ENCODE results near the gene CDKN2A. TPM values are rescaled to one million over a fixed set of nuclear protein-coding genes. Genes with fewer than 3 reads are reported as not detected.
A peak's percentile ranks its signal among the peaks of the same experiment; 100 is the strongest.

Gene CDKN2A
- total RNA-seq, 1 donor from 2014 or later, result 47.7 TPM

DNA sequence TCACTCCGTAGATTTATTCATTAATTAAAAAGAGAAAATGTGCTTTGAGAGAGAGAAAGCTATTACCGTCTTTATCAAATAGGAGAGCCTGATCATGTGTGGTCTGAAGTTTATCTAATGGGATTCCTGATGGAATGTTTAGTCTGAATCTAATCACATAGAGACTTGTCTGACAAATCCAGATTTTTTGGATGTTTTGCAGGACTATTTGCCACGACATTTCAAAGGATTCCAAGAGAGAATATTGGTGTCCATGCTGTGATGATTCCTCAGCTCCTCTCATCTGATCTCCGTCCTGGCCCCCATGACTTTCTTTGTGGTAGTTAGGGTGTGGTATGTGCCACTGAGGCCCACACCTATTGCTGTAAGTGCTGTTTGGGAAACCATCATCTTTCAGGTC, 35.0 kb upstream of the CDKN2A start:
- H3K4me3 ChIP-seq (ENCODE audit: low read depth, low read length), result no peak overlapping the region
- no peak for DNase-seq (ENCODE audit: low read depth)
- TF ChIP-seq, protein P1, sequence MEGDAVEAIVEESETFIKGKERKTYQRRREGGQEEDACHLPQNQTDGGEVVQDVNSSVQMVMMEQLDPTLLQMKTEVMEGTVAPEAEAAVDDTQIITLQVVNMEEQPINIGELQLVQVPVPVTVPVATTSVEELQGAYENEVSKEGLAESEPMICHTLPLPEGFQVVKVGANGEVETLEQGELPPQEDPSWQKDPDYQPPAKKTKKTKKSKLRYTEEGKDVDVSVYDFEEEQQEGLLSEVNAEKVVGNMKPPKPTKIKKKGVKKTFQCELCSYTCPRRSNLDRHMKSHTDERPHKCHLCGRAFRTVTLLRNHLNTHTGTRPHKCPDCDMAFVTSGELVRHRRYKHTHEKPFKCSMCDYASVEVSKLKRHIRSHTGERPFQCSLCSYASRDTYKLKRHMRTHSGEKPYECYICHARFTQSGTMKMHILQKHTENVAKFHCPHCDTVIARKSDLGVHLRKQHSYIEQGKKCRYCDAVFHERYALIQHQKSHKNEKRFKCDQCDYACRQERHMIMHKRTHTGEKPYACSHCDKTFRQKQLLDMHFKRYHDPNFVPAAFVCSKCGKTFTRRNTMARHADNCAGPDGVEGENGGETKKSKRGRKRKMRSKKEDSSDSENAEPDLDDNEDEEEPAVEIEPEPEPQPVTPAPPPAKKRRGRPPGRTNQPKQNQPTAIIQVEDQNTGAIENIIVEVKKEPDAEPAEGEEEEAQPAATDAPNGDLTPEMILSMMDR (conservative IDR thresholded peaks at IDR 0.05; ENCODE audit: low read depth, low read length), result no peak

DNA sequence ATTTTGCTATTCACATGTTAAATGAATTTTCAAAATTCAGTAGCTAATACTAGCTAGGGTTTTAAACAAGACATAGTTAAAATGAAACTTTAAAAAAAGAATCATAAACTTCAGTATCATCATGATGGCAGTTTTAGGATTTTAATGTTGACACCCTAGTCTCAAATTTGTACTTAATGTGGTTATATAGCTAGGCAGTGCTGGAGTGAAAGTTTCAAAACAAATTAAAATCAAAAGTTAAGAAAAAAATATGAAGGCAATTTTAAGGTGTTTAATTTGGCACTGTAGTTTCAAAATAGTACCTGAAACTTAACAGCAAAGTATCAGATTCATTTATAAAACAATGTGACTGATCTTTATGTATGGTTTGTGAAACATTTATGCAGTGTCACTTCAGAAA, 34.2 kb upstream of the CDKN2A start:
- DNase-seq (ENCODE audit: low read depth), result no peak
- H3K4me3 ChIP-seq (ENCODE audit: low read depth, low read length), result no peak overlapping the region
- TF ChIP-seq, protein P1 (conservative IDR thresholded peaks at IDR 0.05; ENCODE audit: low read depth, low read length), result no peak

DNA sequence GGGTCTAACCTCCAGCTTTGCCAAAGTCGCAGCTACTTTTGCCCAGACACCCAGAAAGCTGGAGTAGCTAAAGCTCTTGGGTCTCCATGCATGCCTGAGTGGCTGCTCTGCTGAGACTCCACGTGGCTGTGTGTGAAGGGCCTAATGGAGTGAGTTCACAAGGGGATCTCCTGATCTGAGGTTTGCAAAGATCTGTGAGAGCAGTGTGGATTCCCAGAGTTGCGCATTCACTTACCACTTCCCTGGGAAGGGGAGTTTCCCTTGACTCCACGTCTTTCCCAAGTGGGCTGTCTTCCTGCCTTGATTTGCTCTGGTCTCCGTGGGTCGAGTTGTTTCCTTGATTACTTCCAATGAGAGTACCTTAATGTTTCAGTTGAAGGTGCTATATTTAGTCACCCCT, 32.5 kb upstream of the CDKN2A start:
- TF ChIP-seq, protein P1 (conservative IDR thresholded peaks at IDR 0.05; ENCODE audit: low read depth, low read length), result no peak
- no peak for DNase-seq (ENCODE audit: low read depth)
- H3K4me3 ChIP-seq (ENCODE audit: low read depth, low read length), result no peak overlapping the region

DNA sequence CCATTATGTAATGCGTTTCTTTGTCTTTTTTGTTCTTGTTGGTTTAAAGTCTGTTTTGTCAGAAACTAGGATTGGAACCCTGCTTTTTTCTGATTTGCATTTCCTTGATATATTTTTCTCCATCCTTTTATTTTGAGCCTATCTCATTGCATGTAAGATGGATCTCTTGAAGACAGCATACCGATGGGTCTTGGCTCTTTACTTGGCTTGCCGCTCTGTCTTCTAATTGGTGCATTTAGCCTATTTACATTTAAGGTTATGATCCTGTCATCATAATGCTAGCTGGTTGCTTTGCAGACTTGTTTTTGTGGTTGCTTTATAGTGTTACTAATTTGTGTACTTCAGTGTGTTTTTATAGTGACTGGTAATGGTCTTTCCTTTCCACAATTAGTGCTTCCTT, 28.2 kb upstream of the CDKN2A start:
- DNase-seq (ENCODE audit: low read depth), result no peak

DNA sequence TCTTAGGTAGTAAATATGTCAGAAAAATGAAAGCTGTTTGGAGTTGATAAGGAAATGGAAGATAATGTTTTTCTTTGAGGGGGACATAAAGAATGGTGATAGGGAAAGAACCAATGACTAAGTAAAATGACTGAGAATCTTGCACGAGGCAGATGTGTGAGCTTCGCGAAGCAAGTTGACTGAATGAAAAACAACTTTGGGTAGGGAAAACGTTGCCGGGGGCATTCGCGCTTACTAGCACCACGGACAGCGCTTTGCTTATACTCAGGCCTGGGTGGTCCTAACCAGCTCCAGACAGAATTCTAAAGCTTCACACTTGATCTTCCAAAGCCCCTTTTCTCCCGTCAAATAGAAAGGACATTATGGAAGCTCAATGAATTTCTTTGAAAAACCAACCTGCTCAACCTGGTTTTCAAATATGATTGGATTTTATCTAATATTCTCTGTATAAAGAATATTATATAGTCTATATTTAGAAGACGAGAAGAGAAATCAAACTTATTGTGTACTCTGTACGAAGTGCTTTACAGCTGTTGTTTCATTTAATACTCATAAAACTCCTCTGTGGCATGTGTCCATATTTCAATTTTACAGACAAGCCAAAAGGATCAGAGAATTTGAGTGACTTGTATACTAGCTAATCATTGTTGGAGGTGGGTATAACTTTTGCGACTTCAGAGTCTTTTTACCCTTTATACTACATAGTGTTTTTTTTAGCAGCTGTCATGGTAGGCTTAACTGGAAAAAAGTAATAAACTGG, 16.9 kb upstream of the CDKN2A start:
- TF ChIP-seq, protein P1 (conservative IDR thresholded peaks at IDR 0.05; ENCODE audit: low read depth, low read length), result no peak
- DNase-seq (ENCODE audit: low read depth), result no peak
- H3K4me3 ChIP-seq (ENCODE audit: low read depth, low read length), result no peak overlapping the region

More for the DNA sequence above, 28.2 kb upstream of the CDKN2A start:
- no peak overlapping the region for H3K4me3 ChIP-seq (ENCODE audit: low read depth, low read length)
- TF ChIP-seq, protein P1 (conservative IDR thresholded peaks at IDR 0.05; ENCODE audit: low read depth, low read length), result no peak

DNA sequence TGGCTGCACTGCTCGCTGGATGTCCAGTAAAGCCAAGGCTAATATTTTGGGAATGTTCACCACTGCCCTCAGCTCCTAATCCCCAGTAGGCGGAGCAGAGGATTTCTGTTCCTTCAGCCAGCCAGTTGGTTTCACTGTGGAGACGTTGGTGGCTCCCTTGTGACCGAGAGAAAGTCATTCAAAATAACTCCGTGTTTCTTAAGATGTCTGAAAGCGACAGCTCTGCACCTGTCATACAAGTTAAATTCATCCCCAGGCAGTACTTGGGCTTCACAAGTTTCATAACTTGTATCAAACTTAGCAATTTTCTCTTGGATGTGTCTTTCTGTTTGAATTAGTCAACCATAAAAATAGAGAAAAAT, 15.3 kb upstream of the CDKN2A start:
- TF ChIP-seq, protein P1 (conservative IDR thresholded peaks at IDR 0.05; ENCODE audit: low read depth, low read length), result peak; percentile 10
- H3K4me3 ChIP-seq (ENCODE audit: low read depth, low read length), result peak overlapping the region; percentile 86
- no peak for DNase-seq (ENCODE audit: low read depth)

All from epithelial cell of proximal tubule (primary cell).